ENCODE results near the gene DNAJA1. TPM values are rescaled to one million over a fixed set of nuclear protein-coding genes. Genes with fewer than 3 reads are reported as not detected.

DNAJA1 gene
- total RNA-seq (2022; extraction: Qiagen RNA extraction; ENCODE audit: low read depth): 220 to 260 TPM (median 241 TPM) in 5 replicates

GRCh38 chr9:33024966-33025571 lies at the start of gene DNAJA1:
Gene DNAJA1, plus strand, starts transcription at chr9:33025273. Its CDS starts 1,212 bp downstream, at chr9:33026485.

GRCh38 chr9:33076046-33077004 lies 51.3 kb downstream of the DNAJA1 start, which contains the start of gene SMU1:
Gene SMU1, minus strand, starts transcription at chr9:33076674. Its CDS starts 66 bp downstream, at chr9:33076608.

Other genes starting within 250 kb of the DNAJA1 start
- gene TMEM215, start 241.7 kb upstream of the DNAJA1 start, total RNA-seq (2022; extraction: Qiagen RNA extraction; ENCODE audit: low read depth): 0.03 TPM in 2 of 5 replicates, not detected in the others
- gene APTX, start 23.6 kb upstream of the DNAJA1 start, total RNA-seq (2022; extraction: Qiagen RNA extraction; ENCODE audit: low read depth): 36.9 to 47.4 TPM (median 39.1 TPM) in 5 replicates
- gene SMU1, start 51.4 kb downstream of the DNAJA1 start, total RNA-seq (2022; extraction: Qiagen RNA extraction; ENCODE audit: low read depth): 17.3 to 21.3 TPM (median 19.0 TPM) in 5 replicates
- gene B4GALT1, start 142.1 kb downstream of the DNAJA1 start, total RNA-seq (2022; extraction: Qiagen RNA extraction; ENCODE audit: low read depth): 175 to 223 TPM (median 220 TPM) in 5 replicates
- not detected in 5 replicates for gene SPINK4, start 214.9 kb downstream of the DNAJA1 start, total RNA-seq (2022; extraction: Qiagen RNA extraction; ENCODE audit: low read depth)
- 135 to 147 TPM (median 138 TPM) in 5 replicates for gene BAG1, start 239.4 kb downstream of the DNAJA1 start, total RNA-seq (2022; extraction: Qiagen RNA extraction; ENCODE audit: low read depth)
- 68.1 to 81.0 TPM (median 73.3 TPM) in 5 replicates for gene CHMP5, start 239.8 kb downstream of the DNAJA1 start, total RNA-seq (2022; extraction: Qiagen RNA extraction; ENCODE audit: low read depth)

All from A549 treated with GW870086 at 1 μM for 4 hours (cell line).